GM10847 (cell line): ENCODE data around the gene FAM181B.

Source experiments
- POLR2A ChIP-seq: IDR thresholded peaks from 2 replicates; pipeline ENCODE4 v1.6.1; 2011; ENCODE audit not compliant: insufficient read length; ENCODE audit errors: extremely low read depth

The FAM181B gene

DNA sequence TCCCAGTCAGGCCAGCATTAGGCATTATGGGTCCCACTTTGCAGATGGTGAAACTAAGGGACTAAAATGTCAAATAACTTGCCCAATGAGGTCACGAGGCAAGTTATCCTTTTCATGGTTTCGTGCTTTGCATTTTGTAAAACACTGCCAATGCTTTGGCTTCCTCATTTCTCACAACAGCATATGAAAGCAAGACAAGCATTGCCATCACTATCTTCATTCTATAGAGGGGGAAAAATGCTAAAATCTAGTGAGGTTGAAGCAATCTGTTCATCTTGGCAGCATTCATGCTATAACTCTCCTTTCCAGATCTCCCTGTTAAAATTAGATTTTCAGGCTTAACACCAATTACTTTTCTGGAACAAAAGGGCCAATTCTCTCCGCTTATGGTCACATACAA is 14.8 kb downstream of the FAM181B start:
- TF ChIP-seq POLR2A = no peak

DNA sequence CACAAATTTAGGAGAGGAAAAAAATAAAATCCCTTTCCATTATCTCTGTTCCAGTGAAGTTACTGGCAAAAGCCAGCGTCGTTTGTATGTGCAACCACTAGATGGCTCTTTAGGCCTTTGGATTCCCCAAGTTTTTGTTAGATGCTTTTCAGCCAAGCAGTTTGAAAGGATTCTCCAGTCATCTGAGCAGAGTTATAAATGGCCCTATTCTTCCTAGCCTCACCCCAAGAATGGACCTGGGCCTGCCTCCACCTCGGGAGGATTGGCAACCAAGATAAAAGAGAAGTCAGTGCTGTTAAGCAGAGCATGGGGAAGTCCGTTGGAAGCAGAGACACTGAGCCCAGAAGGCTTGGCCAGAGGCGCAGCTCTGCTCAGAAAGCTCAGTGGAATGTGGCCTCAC is 15.4 kb downstream of the FAM181B start:
- no peak for TF ChIP-seq POLR2A

DNA sequence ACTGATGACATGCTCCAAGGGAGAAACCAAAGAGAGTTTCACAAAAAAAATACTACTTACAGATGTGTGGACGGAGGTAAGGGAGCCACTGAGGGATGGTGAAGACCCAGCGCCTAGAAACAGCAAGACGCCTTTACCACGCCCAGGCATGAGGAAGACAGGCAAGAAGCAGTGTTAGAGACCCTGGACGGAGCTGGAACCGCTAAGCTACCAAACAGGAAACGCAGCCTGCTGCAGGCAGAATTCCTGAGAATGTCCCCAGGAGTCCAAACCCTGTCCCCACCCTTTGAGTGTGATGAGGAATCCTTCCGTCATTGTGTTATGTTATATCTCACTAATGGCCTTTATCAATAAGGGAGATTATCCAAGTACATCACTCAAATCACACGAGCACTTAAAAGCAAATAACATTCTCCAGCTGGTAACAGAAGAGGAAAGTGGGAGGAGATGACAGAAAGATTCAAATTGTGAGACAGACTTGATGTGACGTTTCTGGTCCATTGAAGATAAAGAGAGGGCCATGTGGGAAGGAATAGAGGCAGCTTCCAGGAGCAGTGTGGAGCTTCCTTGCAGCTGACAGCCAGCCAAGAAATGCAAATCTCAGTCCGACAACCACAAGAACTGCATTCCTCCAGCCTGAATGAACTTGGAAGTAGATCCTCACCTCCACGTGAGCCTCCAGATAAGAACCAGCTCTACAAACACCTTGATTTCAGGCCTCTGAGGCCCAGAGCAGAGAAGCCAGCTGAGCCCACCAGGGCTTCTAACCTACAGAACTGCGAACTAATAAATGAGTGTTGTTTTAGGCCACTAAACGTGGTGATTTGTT is 19.1 kb downstream of the FAM181B start:
- no peak for TF ChIP-seq POLR2A

DNA sequence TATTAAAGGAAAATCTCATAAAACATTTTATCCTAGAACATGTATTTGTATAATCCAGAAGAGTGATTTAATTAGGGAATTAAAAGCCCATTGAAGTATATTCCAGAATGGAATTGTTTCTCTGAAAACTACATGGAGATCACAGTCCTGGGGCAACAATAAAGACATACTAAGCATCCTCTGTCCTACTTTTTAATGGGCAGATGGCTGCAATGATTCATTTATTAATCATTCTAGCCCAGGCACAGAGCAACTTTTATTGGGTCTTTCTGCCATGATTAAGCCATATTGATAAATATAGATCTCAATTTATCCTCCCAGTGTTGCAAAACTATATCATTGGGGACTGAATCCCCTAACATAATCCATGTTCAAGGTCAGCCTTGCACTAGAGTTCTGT is 22.0 kb downstream of the FAM181B start:
- TF ChIP-seq POLR2A = no peak

DNA sequence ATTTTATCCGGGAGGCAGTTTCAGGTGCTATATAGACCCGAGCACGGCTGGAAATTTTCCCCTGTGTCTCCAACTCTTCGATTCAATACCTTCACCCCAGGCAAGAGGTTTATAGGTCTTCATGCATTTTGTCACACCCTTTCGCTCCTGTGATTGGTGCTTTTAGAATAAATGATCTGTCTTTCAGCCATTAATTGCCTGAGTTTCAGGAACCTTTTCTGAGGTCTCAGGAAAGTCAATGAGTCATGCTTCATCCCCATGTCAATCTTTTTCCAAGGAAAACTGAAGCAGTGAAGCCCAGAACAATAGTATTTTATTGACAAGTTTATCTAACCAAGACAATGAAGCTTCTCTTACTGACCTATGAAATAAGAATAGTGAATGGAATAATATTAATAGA is 29.9 kb downstream of the FAM181B start:
- TF ChIP-seq POLR2A = no peak

DNA sequence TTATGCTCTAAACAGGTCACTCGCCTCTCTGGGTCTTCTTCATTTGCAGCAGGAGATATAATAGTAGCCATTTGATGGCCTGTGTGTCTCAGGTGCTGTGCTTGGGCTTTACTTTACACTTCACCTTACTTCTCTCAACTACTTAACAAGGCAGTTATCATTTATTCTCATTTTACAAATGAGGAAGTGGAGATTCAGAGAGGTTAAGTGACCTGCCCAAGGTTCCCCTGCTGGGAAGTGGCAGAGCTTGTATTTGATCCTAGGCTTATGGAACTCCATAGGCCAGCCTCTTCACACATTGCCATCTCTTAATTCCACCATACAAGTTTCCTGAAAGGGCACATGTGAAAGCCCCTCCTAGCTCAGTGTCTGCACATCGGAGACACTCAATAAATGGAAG is 30.4 kb downstream of the FAM181B start:
- no peak for TF ChIP-seq POLR2A

DNA sequence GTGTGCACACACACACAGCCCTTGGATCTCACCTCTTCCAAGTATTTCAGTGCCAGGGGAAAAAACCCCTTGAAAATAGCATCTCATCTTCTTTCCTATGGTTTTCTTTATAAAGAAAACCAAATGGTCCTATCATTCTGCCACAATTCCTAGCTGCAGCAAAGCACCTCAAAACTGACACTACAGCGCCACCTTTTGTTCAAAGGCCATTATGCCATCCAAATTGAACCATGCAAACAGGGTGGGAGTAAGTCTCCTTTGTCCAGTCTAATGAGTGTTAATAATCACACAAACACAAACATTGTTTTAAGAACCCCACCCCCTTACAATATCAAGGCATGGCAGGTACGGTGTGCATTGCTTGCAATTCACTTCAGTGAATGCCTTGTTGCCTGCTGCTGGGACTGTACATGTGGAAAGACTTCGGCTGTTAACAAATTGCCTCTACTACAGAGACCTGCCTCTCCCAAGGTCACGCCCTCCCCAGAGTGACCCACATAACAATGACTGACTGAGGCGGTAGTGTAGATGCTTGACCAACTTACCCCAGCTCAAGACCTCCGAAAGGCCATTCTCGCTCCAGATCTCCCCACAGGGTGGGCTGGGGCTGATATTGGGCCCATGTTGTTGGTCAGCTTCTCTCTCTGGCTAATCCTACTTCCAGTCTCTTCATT is 31.7 kb downstream of the FAM181B start:
- no peak for TF ChIP-seq POLR2A

DNA sequence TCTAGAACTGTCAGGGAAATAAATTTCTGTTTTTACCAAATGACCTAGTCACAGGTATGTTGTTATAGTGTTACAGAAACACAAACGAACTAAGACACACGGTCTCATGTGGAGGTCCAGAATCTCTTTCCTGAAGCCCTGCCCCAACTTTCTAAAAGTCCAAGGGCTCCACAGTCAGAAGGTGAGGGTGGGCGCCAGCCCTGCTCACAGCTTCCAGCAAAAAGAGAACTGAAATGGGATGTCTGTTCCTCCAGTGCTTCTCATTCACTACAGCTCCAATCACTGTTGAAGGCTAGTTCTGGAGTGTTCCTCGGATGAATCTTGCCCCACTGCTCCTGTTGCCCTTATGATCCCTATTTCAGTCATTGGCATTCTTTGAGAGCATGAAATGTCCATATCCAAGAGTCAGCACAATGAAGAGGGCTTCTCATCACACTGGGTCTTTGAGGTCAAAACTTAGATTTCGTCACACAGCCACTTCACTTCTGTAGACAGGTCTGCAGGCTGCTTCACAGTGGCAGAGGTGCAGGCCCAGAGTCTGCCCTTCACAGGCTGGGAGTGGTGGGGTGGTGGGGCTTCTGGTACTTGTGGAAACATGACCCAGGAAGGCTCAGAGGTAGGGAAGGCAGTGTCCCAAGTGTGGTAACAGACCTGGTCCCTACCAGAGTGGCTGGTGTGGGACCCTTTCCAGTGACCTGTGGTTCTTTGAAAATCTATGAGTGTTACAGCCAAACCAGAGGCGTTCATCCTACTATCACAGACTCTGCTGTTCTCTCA is 34.9 kb downstream of the FAM181B start:
- no peak for TF ChIP-seq POLR2A

DNA sequence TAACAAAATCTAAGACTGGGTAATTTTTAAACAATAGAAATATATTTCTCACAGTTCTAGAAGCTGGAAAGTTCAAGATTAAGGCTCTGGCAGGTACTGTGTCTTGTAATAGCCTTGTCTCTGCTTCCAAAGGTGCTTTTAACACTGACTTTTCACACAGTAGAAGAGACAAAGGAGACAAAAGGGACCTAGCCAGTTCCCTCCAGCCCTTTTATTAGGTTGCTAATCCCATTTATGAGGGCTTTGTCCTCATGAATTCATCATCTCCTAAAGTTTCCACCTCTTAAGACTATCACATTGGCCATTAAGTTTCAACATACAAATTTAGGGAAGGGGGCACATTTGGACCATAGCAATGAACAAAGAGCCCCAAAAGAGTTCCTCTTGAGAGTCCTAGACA is 40.7 kb downstream of the FAM181B start:
- TF ChIP-seq POLR2A = no peak

DNA sequence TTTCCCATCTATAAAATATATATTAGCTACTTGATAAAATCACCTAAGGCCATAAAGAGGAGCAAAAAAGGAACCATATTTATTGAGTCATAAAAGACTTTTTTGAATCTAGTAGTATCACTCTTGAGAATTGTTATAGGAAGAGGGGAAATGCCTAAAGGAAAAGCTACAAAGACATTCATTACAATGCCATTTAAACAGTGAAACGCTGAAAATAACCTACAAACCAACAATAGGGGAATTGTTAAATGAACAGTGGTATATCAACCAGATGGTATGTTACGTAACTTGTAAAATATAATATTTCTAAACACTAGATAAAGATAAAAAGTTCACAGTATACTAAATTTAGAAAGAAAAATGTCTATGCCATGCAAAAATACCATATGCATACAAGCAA is 47.5 kb downstream of the FAM181B start:
- no peak for TF ChIP-seq POLR2A

DNA sequence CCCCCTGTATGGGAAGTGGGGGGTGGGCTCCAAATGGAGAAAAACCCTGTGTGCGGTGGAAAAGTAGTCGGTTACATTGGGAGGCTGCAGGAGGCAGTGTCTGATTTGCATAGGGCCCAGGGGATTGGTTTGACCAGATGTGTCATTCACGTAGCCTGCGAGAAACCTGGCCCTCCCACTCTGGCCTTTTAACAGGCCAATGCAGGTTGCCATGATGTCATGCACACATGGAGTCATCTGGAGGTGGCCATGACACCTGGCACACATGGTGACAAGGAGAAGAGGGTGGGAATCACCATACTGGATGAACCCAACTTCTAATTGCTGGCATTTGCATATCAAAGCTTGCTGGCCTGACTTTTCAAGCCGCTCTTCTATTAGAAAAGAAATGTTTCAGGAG is 50.6 kb downstream of the FAM181B start:
- TF ChIP-seq POLR2A = no peak

DNA sequence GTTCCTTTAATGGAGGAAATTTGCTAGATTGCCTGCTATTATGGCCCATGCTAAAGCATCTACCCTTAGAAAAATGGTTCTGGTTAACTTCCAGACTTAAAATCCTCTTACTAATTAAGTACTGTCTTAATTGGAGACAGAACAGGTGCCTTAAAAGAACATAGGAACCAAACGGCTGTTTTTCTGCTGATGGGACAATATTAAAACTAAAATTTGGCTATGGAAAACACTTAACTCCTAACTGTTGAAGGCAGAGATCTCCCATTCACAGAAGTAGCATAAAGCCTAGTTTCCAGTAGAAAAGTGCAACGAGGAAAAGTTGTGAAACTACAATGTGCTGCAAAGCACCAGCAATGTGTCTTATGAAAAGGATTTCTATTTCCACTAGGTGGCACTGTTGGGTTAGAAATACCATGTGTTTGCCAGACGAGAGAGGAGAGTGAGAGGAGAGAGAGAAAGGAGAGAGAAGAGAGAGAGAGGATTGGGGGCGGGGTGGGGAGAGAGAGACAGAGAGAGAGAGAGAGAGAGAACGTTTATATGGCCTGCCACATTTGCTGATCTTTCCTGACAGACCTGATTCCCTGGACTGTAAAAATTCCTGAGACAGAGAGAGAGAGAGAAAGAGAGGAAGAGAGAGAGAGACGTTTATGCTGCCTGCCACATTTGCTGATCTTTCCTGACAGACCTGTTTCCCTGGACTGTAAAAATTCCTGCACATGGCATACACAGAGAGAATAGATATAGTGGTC is 51.5 kb downstream of the FAM181B start:
- no peak for TF ChIP-seq POLR2A

DNA sequence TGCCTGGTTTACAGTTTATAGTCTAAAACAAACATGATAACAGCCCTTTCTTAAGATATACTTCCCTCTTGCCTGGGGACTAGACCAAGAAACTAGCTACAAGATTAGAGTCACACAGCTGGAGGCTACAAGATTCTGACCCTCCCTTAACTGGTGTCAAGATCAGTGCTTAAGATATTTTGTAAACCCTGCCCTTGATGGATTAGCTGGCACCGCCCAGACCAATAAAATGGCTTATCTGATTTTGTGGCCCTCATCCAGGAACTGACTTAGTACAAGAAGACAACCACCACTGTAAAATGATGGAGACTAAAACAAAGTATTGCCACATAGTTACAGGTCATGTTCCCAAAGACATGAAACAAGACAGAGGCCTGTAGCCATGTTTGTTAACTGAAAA is 53.4 kb downstream of the FAM181B start:
- no peak for TF ChIP-seq POLR2A
